GM23248 (cell line): ENCODE measurements around the gene CHRNA4.

ENCODE experiments used
- EZH2 ChIP-seq: fragments of 200-600 bp; sonication (generic); IDR thresholded peaks from 2 replicates; pipeline ENCODE4 v1.6.1; 2018; ENCODE audit warnings: antibody characterized with exemption, mild to moderate bottlenecking; ENCODE audit not compliant: insufficient read depth, poor library complexity, severe bottlenecking
- EZH2phosphoT487 ChIP-seq: fragments of 200-600 bp; sonication (generic); IDR thresholded peaks from 2 replicates; pipeline ENCODE4 v1.6.1; 2018; ENCODE audit warnings: antibody characterized with exemption, moderate library complexity, mild to moderate bottlenecking, low read depth; ENCODE audit not compliant: insufficient read depth

GRCh38 chr20:63345328-63346100, 15.6 kb downstream of the CHRNA4 start:
- no peak for TF ChIP-seq EZH2
- TF ChIP-seq EZH2phosphoT487 = no peak
